NCI-H2081 (cell line): ENCODE data around the gene ZBTB20.
A peak's percentile ranks its signal among the peaks of the same experiment; 100 is the strongest.

ENCODE experiments used
- DNase-seq, 2 experiments: peaks; one replicate each; lab custom pipeline; 2025; lab: John Stamatoyannopoulos, UW

ZBTB20 gene

GRCh38 chr3:114446600-114446999 lies 700.5 kb downstream of the ZBTB20 start:
- peak in 1 of 2 experiments; percentile 21 for DNase-seq

- DNase-seq: no peak
These were observed 701.9 kb downstream of the ZBTB20 start for GRCh38 chr3:114445233-114445632.

GRCh38 chr3:114444216-114444615 lies 702.9 kb downstream of the ZBTB20 start:
- no peak for DNase-seq

GRCh38 chr3:114442246-114442645 lies 704.8 kb downstream of the ZBTB20 start:
- DNase-seq: no peak

- DNase-seq: no peak
These were observed 705.7 kb downstream of the ZBTB20 start for GRCh38 chr3:114441386-114441785.

GRCh38 chr3:114440700-114441099 lies 706.4 kb downstream of the ZBTB20 start:
- no peak for DNase-seq

- DNase-seq: no peak
These were observed 707.8 kb downstream of the ZBTB20 start for GRCh38 chr3:114439284-114439683.

GRCh38 chr3:114437897-114438296 lies 709.2 kb downstream of the ZBTB20 start:
- no peak for DNase-seq

GRCh38 chr3:114436182-114436581 lies 710.9 kb downstream of the ZBTB20 start:
- no peak for DNase-seq

- no peak for DNase-seq
These were observed 711.5 kb downstream of the ZBTB20 start for GRCh38 chr3:114435386-114436115.

- no peak for DNase-seq
These were observed 714.8 kb downstream of the ZBTB20 start for GRCh38 chr3:114432310-114432709.

- DNase-seq: no peak
These were observed 719.0 kb downstream of the ZBTB20 start for GRCh38 chr3:114428044-114428595.

- DNase-seq: no peak
These were observed 719.6 kb downstream of the ZBTB20 start for GRCh38 chr3:114427285-114428043.

GRCh38 chr3:114424337-114424736 lies 722.8 kb downstream of the ZBTB20 start:
- DNase-seq: no peak

GRCh38 chr3:114421204-114421603 lies 725.9 kb downstream of the ZBTB20 start:
- no peak for DNase-seq

- no peak for DNase-seq
These were observed 727.0 kb downstream of the ZBTB20 start for GRCh38 chr3:114420072-114420471.

- DNase-seq: peak; percentile 80 to 88
These were observed 728.2 kb downstream of the ZBTB20 start for GRCh38 chr3:114418724-114419543.

- no peak for DNase-seq
These were observed 729.0 kb downstream of the ZBTB20 start for GRCh38 chr3:114418107-114418506.

- DNase-seq: no peak
These were observed 729.4 kb downstream of the ZBTB20 start for GRCh38 chr3:114417675-114418074.

- DNase-seq: no peak
These were observed 729.8 kb downstream of the ZBTB20 start for GRCh38 chr3:114417265-114417664.

- DNase-seq: no peak
These were observed 735.0 kb downstream of the ZBTB20 start for GRCh38 chr3:114411811-114412803.
